H1 (cell line): ENCODE measurements around the gene GPR135. TPM values are rescaled to one million over a fixed set of nuclear protein-coding genes. Genes with fewer than 3 reads are reported as not detected.

Experiments
- CBX5 ChIP-seq: fragments of 300-800, 300-1000 bp; sonication (generic); IDR thresholded peaks from 2 replicates; pipeline ENCODE4 v1.7.1; 2016; ENCODE audit warnings: antibody characterized with exemption, low read length, low read depth
- JUND ChIP-seq: IDR thresholded peaks from 2 replicates; pipeline ENCODE4 v1.6.1; 2011; ENCODE audit warnings: mild to moderate bottlenecking, improper control_type of control experiment, low read length
- PHF8 ChIP-seq: fragments of 200-600 bp; sonication (generic); conservative IDR thresholded peaks from 2 replicates; pipeline ENCODE4 v1.7.1; 2012; ENCODE audit warnings: low read depth, mild to moderate bottlenecking, inconsistent platforms, low read length, moderate library complexity
- TAF1 ChIP-seq: IDR thresholded peaks from 2 replicates; pipeline ENCODE4 v1.6.1; 2011; ENCODE audit warnings: mild to moderate bottlenecking, low read depth, low read length
- TBP ChIP-seq: IDR thresholded peaks from 2 replicates; pipeline ENCODE4 v1.6.1; 2011; ENCODE audit warnings: low read depth, low read length, improper control_type of control experiment
- TEAD4 ChIP-seq: IDR thresholded peaks from 2 replicates; pipeline ENCODE4 v1.6.1; 2012; ENCODE audit warnings: low read depth, low read length, inconsistent platforms, mixed read lengths
- polyA plus RNA-seq, 7 experiments: library from polyadenylated mRNA; depleted of rRNA in 3 of 7; stranded (reverse) in 5 of 7; unstranded in 2 of 7; fragments of >200 nt in 5 of 7; fragments of 200-250 nt in 2 of 7; gene quantifications; 1 replicate in 5 of 7; 2 replicates in 1 of 7; 4 replicates in 1 of 7; pipeline versions ENCODE4 v1.2.1 to v1.2.3, GENCODE V29; 2011 to 2013; ENCODE audit warnings: missing spikeins in 2 of 7, mixed read lengths in 2 of 7
- total RNA-seq: library from RNA; stranded (reverse); fragmentation: NEBNext Ultra II Directional; extraction: Animal tissue kit (Norgen Biotek cat#: 25700); gene quantifications from 2 replicates; pipeline ENCODE4 v1.2.1, GENCODE V29; 2021
- TF ChIP-seq, protein P1 (sequence below): IDR thresholded peaks from 2 replicates; pipeline ENCODE4 v1.6.1; 2011; ENCODE audit warnings: low read length, improper control_type of control experiment

GPR135 gene
- total and polyA plus RNA-seq, 2 of the 8 experiments (the other 6 are each of a cell fraction or from before 2014, with no cell fraction given) = 0.48 to 1.1 TPM

DNA sequence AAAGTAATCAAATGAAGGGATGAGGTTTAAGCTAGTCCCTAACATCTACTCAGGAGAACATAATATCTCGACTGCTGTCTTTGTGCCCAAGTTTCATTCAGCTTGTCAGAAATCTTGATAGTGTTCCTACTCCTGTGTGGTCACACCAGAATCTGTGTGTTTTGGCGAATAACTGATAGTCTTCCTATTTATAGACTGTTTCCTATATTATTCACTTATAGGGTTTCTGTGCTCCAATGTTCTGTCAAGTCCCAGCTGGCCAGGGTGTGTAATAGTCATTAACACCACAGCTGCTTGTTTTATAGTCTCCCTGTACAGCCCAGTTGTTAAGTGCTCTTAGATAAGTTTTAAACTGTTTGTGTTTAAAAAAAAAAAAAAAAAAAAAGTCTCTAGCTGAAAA is 45.9 kb downstream of the GPR135 start (continued):
- no peak for TF ChIP-seq TEAD4
- TF ChIP-seq CBX5 = no peak
- no peak for TF ChIP-seq TAF1
- TF ChIP-seq, protein P1, sequence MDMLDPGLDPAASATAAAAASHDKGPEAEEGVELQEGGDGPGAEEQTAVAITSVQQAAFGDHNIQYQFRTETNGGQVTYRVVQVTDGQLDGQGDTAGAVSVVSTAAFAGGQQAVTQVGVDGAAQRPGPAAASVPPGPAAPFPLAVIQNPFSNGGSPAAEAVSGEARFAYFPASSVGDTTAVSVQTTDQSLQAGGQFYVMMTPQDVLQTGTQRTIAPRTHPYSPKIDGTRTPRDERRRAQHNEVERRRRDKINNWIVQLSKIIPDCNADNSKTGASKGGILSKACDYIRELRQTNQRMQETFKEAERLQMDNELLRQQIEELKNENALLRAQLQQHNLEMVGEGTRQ = no peak
- TF ChIP-seq JUND = no peak
- TF ChIP-seq PHF8 = no peak
- TF ChIP-seq TBP = no peak
